ENCODE measurements around the gene CHN2.

Gene CHN2

DNA sequence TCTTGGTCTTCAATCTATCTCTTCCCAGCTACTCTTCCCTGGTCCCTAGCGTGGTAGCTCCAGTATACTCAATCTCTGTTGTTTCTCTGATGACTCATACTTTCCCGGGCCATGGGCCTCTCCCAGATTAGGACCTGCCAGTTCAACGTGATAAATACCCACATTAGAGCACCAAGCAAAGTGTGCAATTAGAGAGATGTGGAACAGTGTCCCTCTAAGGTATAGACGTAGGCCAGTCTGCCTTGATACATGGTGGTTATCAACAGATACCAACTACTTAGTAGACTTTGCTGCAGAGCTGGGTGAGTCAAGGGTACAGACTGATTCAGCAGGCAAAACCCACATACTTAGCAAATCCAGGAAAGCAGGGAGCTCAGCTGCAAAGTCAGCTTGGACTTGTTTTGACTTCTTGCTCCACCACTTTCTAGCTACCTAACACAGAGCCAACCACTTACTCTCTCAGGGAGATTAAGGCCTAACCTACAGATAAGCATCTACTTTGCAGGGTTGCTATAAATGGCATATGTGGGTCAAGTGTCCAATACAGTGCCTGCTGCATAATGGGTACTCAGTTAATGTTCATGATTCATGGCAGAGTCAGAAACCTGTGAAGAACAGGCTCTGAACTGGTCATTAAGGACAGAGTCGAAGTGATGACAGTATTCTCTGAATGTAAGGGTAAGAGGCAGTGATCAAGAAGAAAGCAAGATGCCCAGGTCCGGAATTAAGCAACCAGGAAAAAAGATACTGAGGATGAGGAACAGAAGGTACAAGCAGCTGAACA is 176.1 kb downstream of the CHN2 start:
- no peak for DNase-seq

DNA sequence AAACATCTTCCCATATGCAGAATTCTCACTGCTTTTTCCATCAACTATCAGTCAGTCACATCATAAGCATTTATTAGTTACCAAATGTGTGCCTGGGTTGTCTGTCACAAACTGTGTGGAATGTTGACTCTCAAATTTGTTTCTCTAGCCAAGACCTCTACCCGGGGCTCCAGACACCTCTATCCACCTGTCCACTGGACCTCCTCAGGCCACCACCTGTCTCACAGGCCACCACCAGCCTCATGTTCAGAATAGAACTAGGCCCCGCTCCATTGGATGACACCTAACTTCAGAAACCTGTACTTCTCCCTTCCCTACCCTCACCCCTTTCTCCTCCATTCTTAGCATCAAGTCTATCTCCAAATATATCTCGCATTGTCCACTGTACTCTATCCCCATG is 176.9 kb downstream of the CHN2 start:
- no peak for DNase-seq

DNA sequence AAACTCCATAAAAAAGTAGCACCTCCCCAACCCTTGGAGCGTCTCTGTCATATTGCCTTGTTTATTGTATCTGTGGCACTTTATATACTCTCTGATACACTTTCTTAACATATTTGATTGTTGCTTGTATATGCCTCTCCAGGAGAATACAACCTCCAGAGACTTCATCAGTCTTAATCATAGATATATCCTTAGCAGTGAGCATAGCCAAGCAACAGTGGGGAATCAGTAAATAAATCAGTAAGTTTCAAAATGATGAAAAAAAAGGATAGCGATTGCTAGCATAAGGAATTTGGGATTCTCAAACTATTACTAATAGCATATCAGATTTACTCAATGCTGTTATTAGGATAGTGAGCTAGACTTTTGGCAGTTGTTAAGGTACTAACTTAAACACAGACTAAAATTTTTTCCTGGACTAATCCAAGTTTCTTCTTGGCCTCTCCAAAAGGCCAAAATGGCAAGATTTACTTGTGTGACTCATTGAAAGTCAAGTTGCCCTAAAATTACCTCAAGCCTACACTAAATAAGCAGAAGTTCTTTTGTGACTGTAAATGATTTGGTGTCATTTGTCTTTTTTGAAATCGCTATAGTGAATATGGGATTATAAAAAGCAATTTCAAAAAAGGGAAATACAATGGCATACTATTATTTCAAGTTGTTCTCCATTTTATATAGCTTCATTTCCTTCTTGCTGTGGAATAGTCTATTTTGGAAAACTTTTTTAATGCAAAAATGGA is 177.9 kb downstream of the CHN2 start:
- DNase-seq = no peak

DNA sequence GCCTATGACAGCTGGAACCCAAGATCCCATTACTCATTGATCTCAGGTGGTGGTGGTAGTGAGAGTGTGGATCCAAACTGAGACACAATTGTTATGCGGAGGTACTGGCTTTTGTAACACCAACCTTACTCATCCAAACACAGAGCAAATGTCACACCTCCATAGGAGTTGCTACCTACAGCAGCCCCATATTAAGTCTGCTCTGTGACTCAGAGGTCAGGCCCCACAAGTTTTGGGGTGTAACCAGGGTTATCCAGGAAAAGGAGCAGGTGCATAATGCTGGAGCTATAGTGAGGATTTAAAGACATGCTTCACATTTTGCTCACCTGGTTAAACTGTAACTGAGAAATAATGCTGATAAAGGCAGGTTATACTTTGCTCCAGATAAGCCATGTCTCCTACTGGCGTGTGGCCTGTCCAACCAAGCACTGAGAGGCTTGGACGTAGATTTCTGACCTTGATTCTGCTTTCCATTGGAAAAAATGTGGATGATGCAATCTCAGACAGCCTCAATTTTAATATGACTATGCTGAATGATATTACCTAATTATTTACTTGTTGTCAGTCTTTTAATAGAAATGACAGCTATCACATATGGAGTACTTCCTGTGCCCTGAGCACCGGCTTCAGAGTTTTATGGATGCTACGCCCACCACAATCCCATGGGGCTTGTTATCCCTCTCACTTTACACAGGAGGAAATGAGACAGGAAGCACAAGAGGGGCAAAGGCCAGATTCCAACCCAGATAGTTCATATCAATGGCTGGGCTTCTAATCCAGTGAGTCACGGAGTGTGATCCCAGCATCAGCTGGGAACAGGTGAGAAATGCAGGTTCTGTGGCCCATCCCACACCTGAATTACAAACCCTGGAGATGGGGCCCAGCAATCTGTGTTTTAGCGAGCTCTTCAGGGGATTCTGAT is 181.3 kb downstream of the CHN2 start:
- no peak for DNase-seq

DNA sequence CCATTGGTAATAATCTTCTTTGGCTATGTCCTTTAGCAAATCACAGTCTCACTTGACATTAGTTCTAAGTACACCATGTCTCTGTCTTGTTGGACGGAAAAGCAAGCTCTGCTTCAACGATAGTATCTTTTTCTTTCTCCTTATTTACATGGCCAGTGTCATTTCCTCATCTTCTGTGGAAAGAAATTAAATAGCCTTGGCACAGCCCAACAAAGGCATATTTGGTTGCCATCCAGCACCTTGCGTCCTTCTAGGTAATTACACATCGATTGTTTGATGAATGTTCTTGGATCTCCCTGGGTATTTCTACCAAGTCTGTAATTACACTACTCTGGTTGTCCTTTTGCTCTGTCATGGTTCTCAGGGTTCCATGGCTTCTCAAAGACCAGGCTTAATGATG is 183.1 kb downstream of the CHN2 start:
- no peak for DNase-seq

DNA sequence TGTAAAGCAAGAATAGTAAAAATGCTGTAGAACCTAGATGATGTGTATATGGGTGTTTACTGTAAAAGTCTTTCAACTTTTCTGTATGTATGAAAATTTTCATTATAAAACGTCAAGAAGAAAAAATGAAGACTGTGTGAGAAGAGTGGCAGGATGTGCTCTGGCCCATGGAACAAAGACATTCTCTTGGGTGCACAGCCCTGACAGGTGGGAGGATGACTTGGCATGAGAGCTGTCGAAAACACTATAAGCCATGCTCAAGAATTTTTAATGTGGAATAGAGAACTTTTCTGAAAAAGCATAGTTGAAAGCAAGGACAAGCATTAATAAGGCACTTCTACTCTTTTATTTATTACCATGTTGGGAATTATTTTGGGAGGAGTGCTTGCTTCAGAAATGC is 185.0 kb downstream of the CHN2 start:
- DNase-seq = no peak

DNA sequence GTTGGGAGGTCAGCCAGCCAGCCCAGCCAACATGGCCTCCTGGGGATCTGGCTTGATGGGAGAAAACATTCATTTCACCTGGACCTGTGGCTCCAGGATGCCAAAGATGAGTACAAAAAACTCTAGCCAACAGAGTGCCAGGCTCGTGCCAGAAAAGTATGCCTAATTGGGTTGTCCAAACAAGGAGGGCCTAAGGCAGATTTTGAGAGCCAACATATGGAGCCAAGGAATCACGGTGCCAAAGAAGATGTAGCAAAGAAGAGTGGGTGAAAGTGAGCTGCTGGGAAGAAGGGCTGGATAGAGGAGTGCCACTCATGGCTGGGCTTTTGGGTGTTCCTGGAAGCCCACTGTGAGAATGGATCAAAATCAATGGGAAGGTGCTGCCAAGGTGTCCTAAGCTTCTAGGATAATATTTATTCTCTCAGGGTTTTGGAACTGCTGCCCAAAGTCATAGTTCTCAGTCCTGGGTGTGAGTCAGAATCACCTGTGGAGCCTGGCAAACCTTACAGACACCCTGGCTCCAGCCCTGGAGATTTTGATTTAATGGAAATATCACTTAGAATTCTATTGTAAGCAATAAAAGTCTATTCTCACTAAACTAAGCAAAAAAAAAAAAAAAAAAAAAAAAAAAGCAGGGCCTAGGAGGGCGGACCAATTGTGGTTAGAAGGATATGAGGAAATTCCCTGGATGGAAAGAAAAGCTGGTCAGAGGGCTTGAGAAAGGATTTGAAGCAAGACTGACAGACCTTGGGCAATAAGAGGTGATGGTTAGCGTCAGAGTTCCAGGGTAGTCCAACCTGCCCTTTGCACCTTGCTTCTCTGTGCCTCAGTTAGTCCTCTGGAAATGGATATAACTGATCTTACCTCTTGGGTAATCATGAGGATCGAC is 186.9 kb downstream of the CHN2 start:
- no peak for DNase-seq

DNA sequence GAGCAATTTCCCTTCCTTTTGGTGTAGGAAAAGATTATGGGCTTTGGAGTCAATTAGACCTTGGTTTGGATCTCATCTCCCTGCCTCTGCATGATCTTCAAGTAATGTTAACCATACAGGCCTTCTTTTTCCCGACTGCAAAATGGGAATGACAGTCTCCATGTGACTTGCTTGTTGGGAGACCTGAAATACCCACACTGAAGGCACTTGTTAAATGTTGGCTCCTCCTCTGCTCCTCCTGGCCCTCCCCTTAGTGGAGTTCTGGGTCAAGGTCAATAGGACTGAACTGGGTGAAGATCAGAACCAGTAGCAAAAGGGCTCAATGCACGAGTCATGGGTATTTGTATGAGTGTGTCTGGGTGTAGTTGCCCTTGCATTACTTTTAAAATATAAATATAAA is 189.7 kb downstream of the CHN2 start:
- DNase-seq = no peak

DNA sequence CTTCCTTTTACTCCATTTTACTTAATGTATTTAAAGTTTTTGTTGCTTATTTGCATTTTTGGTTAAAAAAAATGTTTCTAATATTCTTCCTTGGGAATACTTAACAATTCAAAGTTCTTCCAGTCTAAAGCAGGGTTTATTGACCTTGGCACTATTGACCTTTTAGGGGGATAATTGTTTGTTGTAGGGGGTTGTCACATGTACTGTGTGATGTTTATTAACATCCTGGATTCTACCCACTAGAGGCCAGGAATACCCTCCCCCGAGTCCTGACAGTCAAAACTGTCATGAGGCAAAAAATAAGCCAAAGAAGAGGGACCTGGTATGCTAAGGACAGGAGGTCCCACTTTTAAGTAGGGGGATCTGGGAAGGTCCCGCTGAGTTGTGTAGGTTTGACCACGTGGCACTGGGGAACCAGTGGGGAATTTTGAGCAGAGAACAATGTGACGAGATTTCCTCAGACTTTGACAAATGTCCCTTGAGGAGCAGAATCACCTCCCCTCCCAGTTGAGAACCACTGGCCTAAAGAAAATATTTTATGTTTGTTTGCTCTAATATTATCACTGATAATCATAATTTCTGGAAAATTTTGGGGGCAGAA is 190.7 kb downstream of the CHN2 start:
- DNase-seq = no peak

DNA sequence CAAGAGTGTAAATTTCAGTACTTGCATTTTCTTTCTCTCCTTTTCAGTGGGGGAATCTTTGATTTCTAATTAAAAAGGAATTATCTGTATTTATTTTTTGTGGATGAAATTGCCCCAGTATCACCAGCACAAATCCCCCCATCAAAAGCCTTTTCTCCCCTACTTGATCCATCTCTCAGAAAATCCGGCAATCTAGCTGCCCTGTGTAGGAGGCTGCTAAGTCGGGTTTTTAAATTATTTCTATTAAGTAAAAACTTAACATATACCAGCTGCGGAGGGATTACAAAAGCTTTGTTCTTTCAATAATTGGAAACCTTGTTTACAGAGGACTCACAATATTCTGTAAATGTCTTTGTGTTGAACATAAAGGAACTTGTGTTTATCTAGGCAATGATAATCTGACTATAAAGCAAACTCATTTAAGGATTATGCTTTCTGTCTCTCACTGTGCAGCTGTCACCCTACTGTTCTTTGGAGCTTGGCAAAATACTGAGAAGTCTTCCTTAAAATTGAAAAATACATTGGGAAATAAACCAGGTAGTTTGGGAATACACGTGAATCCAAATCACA is 191.7 kb downstream of the CHN2 start:
- no peak for DNase-seq

DNA sequence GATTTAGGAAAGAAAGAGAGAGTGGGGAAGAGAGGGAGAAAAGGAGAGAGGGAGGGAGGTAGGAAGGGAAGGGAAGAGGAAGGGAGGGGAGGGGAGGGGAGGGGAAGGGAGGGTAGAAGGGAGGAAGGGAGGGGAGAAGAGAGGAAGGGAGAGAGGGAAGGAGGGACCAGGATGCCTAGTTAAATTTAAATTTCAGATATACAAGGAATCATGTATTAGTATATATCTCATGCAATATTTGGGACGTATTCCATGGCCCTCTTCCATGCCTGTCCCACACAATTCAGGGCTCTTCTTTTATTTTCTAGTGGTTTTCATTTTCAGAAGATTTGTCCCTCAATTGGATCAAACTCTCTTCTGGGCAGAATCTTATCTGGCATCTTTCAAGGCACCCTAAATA is 196.7 kb downstream of the CHN2 start:
- DNase-seq = no peak

DNA sequence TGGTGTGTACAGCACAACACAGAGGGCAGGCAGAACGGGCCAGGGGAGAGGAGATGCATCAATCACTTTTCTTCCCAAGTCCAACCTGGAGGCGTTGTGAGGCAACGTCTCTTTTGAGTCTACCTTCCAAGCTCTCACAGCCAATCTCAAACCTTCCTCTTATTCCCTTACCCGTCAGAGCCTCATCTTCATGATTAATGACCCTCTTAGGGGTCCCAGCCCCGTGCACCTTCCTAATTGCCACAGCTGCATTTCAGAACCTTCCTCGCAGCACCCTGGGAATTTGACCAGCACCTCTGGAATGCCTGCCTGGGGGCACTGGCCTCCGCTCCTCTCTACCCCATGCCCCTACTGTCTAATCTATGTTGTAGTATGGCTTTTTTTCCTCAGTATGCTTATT is 199.7 kb downstream of the CHN2 start:
- DNase-seq = no peak

DNA sequence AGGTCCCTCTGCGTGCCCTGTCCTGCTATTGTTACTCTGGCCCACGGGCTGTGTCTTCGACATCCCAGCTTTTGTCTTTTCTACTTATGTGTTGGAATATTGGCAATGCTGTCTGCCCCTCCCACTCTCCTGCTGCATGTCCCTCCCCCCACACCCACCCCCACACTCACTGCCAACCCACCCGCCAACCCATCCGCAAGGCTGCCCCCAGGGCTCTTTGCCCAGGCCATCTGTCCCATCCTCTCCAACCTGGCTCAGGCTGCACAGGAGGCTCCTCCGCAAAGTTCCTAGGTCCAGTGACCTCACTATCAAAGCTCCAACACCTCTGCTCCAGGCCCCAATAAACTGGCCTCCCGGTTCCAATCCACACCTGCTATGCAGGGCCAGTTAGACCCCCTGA is 202.0 kb downstream of the CHN2 start:
- DNase-seq = no peak

DNA sequence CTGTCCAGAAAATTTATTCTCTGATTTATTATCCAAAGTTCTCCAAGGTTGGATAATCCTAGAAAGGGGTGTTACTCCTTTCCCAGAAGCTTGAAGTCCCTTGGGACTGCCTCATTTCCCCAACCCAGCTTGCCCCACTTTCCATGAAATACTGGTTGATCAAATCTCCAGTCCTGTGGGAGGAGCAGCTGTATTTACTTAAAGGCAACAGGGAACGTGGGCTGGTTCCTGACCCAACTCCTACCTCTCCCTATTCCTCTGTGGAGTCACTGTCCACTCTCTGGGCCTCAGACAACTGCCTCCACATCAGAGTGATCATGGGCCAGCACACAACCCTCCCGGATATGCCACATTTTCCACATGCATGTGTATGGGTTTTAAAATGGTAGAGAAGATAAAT is 202.8 kb downstream of the CHN2 start:
- no peak for DNase-seq

DNA sequence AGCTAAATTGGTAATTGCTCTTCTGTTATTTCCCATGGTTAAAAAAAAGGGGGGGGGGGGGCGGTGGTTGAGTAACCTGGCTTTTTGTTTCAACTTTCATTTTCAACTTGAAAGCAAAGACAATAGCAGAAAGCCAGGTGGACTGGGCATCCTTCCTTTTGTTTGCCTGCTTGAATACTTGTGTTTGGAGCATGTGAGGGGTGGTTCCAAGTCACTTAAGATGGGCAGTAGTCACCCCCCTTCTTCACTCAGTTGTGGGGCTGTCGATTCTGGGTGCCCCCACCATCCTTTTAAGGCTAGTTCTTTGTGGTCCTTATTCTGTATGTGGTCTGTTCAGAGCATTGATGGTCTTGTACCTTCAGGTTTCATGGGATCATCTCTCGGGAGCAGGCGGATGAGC is 203.4 kb downstream of the CHN2 start:
- peak; percentile 36 for DNase-seq

DNA sequence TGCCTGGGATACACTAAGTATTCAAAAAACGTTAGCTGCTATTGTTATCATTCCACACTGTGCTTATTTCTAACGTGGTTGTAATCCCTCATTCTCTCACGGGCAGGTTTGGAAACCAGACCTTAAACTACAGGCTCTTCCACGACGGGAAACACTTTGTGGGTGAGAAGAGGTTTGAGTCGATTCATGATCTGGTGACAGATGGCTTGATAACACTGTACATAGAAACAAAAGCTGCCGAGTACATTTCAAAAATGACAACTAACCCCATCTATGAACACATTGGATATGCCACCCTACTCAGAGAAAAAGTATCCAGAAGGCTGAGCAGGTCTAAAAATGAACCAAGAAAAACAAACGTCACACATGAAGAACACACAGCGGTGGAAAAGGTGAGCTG is 205.9 kb downstream of the CHN2 start:
- DNase-seq = no peak

DNA sequence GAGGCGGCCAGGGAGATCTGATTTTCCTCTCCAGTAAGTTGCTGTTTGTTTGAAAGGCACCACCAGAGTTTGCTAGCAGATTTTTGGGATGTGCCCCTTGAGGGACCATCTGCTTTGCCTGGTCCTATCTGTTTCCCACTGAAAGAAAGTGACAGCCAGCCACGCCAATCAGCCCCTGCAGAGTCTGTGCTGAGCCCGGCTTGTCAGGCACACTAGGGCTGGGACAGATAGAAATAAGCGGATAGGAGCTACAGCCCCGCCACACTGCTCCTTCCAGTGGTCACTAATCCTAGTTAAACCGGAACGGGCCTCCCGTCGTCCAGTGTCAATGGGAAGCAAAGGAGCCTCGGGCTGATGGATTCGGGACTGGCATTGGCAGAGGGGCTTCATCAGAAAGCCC is 207.2 kb downstream of the CHN2 start:
- DNase-seq = no peak

DNA sequence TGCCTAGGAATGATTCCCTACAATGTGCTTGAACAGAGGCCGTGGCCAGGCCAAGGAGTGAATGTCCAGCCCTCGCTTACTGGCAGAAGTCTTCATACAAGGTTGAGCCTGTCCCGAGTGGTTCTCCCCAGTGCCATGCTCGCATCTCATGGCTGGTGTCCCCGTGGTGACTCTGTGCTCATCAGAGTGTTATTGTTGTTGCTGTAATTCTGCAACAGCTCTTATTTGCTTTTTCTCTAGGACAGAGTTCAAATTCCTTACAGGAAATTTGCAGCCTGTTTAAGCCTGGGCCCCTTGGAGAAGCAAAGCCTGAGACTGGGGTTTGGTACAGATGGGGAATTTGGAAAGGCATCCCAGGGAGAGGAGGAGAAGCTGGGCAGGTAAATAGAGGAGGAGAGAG is 211.3 kb downstream of the CHN2 start:
- no peak for DNase-seq

DNA sequence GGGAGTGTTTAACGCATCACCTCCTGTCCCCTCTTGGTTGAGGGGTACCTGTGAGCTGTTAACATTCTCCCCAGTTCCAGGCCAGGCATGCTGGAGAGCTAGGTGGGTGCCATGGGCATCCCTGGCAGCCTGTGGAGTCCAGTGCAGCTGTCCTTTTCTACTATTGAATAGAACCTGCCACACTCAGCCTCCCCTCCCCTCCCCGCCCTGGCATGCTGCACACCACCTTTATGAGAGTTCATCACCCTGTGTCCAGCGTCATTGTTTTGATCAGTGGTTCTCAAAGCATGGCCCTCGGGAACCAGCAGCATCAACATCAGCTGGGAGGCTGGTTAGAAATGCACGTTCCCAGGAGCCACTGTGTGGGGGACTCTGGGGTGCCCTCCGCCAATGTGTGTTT is 211.8 kb downstream of the CHN2 start:
- DNase-seq = no peak

DNA sequence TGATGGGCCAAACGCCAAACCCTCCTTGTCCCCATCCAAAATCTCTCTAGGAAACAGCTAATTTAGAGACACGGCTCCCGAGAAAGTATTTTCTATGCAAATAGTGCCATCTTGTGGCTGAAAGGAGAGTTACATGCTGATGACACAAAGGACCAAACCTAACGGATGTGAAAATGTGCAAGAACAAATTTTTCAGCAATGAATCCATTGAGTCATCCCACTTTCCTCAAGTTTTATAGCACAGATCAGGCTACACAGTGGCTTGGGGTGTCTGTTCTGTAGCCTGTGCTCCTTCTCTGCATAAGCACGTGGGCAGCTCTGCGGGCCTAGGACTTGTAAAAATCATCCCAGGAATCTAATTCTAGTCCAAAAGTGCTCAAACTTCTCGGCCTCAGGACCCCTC is 214.3 kb downstream of the CHN2 start:
- DNase-seq = peak; percentile 64

DNA sequence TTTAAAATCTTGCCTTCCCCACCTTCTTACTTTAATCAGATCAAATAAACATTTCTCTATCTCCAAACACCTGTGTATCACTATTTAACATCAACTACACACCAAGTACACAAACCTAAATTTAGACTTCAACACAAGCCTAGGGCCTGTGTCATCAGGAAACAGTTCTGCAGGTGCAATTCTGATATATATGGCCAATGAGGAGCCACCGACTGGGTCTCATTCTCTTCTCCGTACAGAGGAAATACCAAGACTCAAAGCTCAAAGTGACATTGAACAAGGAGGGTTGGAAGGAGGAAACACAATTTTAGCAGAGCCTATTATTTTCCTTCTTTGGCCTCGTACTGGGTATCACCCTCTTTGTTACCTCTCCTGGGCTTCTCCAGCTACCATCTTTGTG is 216.4 kb downstream of the CHN2 start:
- no peak for DNase-seq

DNA sequence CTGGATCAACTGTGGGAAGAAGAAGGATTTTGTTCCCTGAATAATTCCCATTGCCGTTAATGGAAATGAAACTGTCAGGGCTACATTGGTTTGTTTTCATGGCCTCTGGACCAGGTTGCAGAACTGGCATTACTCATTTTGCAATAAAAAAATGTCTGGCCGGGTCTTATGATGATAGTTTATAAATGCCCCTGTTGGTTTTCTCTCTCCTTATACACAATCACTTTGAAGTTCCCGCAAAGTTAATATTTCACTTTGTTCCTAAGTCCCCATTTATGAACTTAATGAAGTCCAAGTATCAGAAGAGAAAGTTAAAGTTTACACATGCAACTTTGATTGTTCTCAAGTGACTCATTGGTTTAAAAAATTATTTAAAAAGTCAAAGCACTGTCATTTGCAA is 218.3 kb downstream of the CHN2 start:
- DNase-seq = no peak
